Upper lobe of left lung (tissue), 6 donors: Measurements from ENCODE around the gene ETV3L. TPM values are rescaled to one million over a fixed set of nuclear protein-coding genes. Genes with fewer than 3 reads are reported as not detected.

Source experiments
- ATAC-seq, 2 donors: fragments of 200-7000 bp; cut with Tn5 transposase; one replicate each; pipeline ENCODE4 v1.9.1; 2022; ENCODE audit warnings: mild to moderate bottlenecking in 2 of 2, moderate library complexity in 2 of 2; ENCODE audit not compliant: low FRiP score in 2 of 2
- DNase-seq, 2 donors: peaks; one replicate each; pipeline ENCODE4 v3.0.0-alpha.2; 2019 to 2020
- H3K27ac ChIP-seq, 4 donors: fragments of 200-600 bp; sonication (generic); one replicate each; pipeline ENCODE4 v1.5.1; 2016 to 2019
- H3K27me3 ChIP-seq, 4 donors: fragments of 200-600 bp; sonication (generic); one replicate each; pipeline ENCODE4 v1.5.1; 2017 to 2019
- H3K36me3 ChIP-seq, 4 donors: fragments of 200-600 bp; sonication (generic); one replicate each; pipeline ENCODE4 v1.5.1; 2016 to 2019
- H3K4me1 ChIP-seq, 4 donors: fragments of 200-600 bp; sonication (generic); one replicate each; pipeline ENCODE4 v1.5.1; 2018 to 2019
- H3K4me3 ChIP-seq, 4 donors: fragments of 200-600 bp; sonication (generic); one replicate each; pipeline ENCODE4 v1.5.1; 2017 to 2019; ENCODE audit warnings: mild to moderate bottlenecking in 2 of 4, moderate library complexity in 1 of 4
- H3K9me3 ChIP-seq, 4 donors: fragments of 200-600 bp; sonication (generic); one replicate each; pipeline ENCODE4 v1.5.1; 2018 to 2019
- EP300 ChIP-seq, 4 donors: sonication (generic); formaldehyde crosslinking; IDR thresholded peaks; one replicate each; pipeline ENCODE4 v1.5.1; 2017; ENCODE audit warnings: antibody characterized with exemption in 4 of 4, control low read depth in 2 of 4
- POLR2A ChIP-seq, 4 donors: fragments of 450-650 bp; IDR thresholded peaks; one replicate each; pipeline ENCODE4 v1.5.1; 2016 to 2017; ENCODE audit warnings: antibody characterized with exemption in 4 of 4, mild to moderate bottlenecking in 2 of 4
- POLR2AphosphoS5 ChIP-seq, 2 donors: sonication (generic); formaldehyde crosslinking; IDR thresholded peaks; one replicate each; pipeline ENCODE4 v1.5.1; 2017; ENCODE audit warnings: antibody characterized with exemption in 2 of 2
- WGBS, 2 donors: methylation state at CpG; one replicate each; pipeline ENCODE4 v1.1.5; 2017 to 2018; 5-methylcytosine and 5-hydroxymethylcytosine counted together
- total RNA-seq, 6 donors: library from RNA; depleted of rRNA in 4 of 6; stranded (reverse); fragments of >200 nt in 4 of 6; gene quantifications; one replicate each; pipeline versions ENCODE4 v1.1.0 to v1.2.1, GENCODE V29; 2016 to 2021
- TF ChIP-seq, protein P1 (sequence below), 6 experiments: fragments of 450-650 bp in 4 of 6; fragments of 200-600 bp in 2 of 6; sonication (generic) in 2 of 6; IDR thresholded peaks; one replicate each; pipeline ENCODE4 v1.5.1; 2016 to 2019; ENCODE audit warnings: antibody characterized with exemption in 6 of 6
- donor health status: DM: no; HTN: no; CAD: no; lungs with moderate emphysema.
- donor health status: DM: no; HTN: yes; CAD: no; lungs with severe emphysema.

Gene ETV3L
- total RNA-seq, 6 donors from 2014 or later = not detected

DNA sequence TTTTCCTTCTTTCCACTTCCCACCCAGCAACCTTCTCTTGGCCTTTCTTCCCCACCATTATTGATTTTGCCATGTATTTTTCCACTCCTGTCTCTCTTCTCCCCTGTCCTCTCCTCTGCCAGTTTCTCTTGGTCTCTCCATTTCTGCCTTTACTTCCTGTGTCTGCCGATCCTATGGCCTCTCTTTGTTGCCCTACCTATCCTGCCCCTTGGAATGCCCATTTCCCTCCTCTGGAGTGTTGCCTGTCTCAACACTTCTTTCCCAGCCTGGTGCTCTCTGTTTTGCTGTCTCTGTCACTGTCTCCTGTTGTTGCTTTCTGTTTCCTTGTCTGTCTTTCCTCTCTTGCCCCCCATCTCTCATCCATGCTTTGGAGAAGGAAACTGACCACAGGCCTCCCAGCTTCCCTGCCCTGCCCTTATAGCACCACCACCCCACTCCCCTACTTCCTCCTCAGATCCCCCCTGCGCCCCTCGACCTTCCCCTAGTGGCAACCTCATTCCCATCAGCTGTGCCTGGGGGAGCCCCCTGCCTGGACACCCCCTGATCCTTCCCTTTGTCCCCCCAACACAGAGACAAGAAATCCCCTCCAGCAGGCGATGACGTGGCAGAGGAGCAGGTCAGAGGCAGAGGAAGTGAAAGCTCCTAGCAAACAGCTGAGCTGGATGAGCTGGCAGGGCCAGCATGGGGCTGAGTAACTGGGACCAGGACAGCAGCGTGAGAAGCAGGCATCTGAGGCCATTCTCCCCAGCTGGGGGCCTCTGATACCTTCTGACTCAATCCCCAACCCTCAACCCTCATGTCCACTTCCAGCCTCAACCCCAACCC, 6.6 kb upstream of the ETV3L start:
- no peak overlapping the region for H3K4me3 ChIP-seq
- H3K27ac ChIP-seq = peak overlapping the region in 1 of 4 donors; percentile 21
- H3K9me3 ChIP-seq = no peaks in the 10 kb centered on the region
- 39% methylated on average over 5 to 6 of the region's 6 CpGs for WGBS, 2 donors
- peak in 1 of 2 donors; percentile 71 for ATAC-seq
- DNase-seq = peak in 1 of 2 donors; percentile 59
- peaks cover 0 to 3% (median 0%) of the 10 kb centered on the region in 4 donors for H3K4me1 ChIP-seq
- TF ChIP-seq POLR2A (IDR thresholded peaks at IDR 0.05) (no peak), POLR2AphosphoS5 (IDR thresholded peaks at IDR 0.05) (no peak), EP300 (IDR thresholded peaks at IDR 0.05) (no peak)
- TF ChIP-seq, protein P1, sequence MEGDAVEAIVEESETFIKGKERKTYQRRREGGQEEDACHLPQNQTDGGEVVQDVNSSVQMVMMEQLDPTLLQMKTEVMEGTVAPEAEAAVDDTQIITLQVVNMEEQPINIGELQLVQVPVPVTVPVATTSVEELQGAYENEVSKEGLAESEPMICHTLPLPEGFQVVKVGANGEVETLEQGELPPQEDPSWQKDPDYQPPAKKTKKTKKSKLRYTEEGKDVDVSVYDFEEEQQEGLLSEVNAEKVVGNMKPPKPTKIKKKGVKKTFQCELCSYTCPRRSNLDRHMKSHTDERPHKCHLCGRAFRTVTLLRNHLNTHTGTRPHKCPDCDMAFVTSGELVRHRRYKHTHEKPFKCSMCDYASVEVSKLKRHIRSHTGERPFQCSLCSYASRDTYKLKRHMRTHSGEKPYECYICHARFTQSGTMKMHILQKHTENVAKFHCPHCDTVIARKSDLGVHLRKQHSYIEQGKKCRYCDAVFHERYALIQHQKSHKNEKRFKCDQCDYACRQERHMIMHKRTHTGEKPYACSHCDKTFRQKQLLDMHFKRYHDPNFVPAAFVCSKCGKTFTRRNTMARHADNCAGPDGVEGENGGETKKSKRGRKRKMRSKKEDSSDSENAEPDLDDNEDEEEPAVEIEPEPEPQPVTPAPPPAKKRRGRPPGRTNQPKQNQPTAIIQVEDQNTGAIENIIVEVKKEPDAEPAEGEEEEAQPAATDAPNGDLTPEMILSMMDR (IDR thresholded peaks at IDR 0.05) = no peak
- H3K27me3 ChIP-seq = peaks cover 0 to 7% (median 0%) of the 10 kb centered on the region in 4 donors
- H3K36me3 ChIP-seq = no peaks in the 10 kb centered on the region

DNA sequence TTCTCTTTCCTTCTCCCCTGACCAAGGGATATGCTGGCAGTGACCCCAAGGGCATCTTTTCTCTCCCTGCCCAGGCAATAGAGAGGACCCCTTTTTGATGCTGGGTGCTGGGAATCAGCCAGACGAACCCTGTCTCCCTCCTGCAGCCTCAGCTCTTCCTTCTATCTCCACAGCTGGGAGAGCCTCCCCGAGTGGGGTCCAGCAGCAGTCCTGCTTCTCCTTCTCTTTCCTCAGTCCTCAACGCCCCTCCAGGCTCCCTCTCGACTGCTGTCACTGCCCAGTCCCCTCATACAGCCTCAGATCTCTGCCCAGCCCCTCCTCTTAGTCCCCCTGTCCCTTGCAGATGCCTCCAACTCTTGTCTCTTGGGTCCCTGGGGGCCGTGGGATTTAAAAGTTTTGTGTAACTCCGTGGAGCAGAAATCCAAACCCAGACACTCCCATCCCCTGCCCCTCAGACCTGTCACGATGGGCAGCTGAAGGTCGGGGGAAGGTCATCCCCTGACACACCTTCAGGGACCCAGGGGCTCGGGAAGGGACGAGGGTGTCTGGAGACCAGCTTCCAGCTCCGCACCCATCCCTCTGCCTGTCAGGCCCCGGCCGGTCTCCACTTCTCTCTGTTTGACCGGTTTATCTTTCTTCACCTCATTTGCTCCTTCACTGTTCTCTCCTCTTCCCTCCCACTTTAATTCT, 5.8 kb upstream of the ETV3L start:
- Histone ChIP-seq H3K4me1 (peaks cover 0 to 3% (median 0%) of the 10 kb centered on the region in 4 donors), H3K27ac (no peak overlapping the region), H3K27me3 (peaks cover 0 to 7% (median 0%) of the 10 kb centered on the region in 4 donors), H3K36me3 (no peaks in the 10 kb centered on the region), H3K4me3 (no peak overlapping the region), H3K9me3 (no peaks in the 10 kb centered on the region)
- no peak for DNase-seq
- no peak for ATAC-seq
- 62 to 71% methylated on average over 14 of the region's 14 CpGs for WGBS, 2 donors
- TF ChIP-seq, protein P1 (IDR thresholded peaks at IDR 0.05) = no peak
- TF ChIP-seq POLR2A (IDR thresholded peaks at IDR 0.05) (no peak), EP300 (IDR thresholded peaks at IDR 0.05) (no peak), POLR2AphosphoS5 (IDR thresholded peaks at IDR 0.05) (no peak)

DNA sequence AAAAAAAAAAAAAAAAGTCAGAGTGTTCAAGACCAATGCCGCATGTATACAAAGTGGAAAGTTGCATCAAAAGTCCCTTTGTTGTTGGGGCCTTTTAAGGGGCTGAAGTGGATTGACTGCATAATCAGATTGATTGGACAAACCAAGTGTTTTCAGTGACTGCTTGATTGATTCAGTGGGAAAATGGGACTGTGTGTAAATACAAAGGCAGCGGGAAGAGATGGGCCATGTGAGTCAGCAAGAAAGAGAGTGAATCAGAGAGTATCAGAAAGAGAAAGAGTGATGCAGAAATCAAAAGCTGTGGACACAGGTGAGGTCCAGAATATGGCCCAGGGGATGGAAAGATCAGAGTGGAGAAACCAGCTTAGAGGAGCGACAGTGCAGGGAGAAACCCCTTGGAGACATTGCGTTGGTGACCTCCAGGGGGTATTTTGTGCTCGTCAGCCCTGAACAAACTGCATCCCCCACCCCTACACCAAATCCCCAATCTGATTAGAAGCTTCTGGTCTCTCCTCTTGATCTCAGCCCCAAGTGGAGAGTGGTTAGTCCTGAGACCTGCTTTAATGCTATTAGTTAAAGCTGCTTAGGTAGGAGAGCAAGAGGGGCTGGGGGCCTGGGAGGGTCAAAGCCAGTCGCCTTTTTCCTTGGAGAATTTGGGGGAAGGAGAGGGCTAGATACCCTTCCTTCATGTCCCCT, 5.1 kb upstream of the ETV3L start:
- Histone ChIP-seq H3K36me3 (no peaks in the 10 kb centered on the region), H3K27ac (no peak overlapping the region), H3K9me3 (no peaks in the 10 kb centered on the region), H3K4me1 (peaks cover 0 to 3% (median 0%) of the 10 kb centered on the region in 4 donors), H3K27me3 (peaks cover 0 to 7% (median 0%) of the 10 kb centered on the region in 4 donors), H3K4me3 (no peak overlapping the region)
- ATAC-seq = no peak
- DNase-seq = no peak
- TF ChIP-seq POLR2AphosphoS5 (IDR thresholded peaks at IDR 0.05) = no peak
- TF ChIP-seq, protein P1 (IDR thresholded peaks at IDR 0.05) = no peak
- TF ChIP-seq EP300 (IDR thresholded peaks at IDR 0.05) = no peak
- no peak for TF ChIP-seq POLR2A (IDR thresholded peaks at IDR 0.05)
- WGBS, 2 donors = 83 to 86% methylated on average over 6 of the region's 6 CpGs

DNA sequence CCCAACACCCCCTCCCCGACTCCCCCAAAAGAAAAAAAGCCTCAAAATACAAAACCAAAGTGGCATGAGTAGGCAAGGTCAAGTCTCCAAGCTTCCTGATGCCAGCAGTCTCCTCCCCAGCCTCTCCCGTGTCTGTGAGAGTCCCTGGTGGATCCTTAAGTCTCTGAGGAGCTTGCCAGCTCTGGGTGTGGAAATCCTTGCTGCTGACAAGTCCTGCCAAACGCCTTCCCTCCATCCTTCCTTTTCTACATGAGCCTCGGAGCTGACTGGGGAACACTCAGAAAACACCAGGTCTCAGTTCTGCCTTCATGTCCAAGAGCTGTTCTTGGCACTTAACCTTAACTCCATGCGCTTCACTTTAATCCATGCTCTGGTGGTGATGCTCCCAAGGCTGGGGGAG, 3.7 kb upstream of the ETV3L start:
- Histone ChIP-seq H3K4me1 (peaks cover 0 to 3% (median 0%) of the 10 kb centered on the region in 4 donors), H3K27ac (no peak overlapping the region), H3K27me3 (peaks cover 0 to 7% (median 0%) of the 10 kb centered on the region in 4 donors), H3K4me3 (no peak overlapping the region), H3K36me3 (no peaks in the 10 kb centered on the region), H3K9me3 (no peaks in the 10 kb centered on the region)
- 60 to 73% methylated on average over 4 to 5 of the region's 5 CpGs for WGBS, 2 donors
- no peak for ATAC-seq
- no peak for DNase-seq
- TF ChIP-seq, protein P1 (IDR thresholded peaks at IDR 0.05) = no peak
- TF ChIP-seq EP300 (IDR thresholded peaks at IDR 0.05) = no peak
- no peak for TF ChIP-seq POLR2A (IDR thresholded peaks at IDR 0.05)
- TF ChIP-seq POLR2AphosphoS5 (IDR thresholded peaks at IDR 0.05) = no peak
